ENCODE data around the gene MYO15A.

Gene MYO15A

DNA sequence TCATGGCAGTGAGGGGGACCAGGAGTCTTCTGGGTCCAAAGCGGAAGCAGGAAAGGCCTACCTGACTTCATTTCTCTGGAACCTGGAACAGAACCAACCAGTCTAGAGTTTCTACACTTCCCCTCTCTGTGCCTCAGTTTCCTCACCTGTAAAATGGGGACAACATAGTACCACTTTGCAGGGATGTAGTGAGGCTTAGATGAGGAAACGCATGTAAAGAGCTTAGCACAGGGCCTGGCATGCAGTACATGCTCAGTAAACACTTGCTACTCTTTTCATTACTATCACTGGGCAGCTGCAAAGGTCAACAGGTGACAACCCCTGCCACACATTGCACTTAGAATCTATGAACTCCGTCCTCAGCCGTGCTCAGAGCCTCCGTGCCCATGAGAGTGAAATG lies 24.2 kb downstream of the MYO15A start:
- Histone ChIP-seq H3K36me3 (ENCODE audit: control insufficient read depth in 2 of 2, insufficient read depth in 2 of 2, low read length in 2 of 2) (no peaks in the 10 kb centered on the region), H3K27ac (ENCODE audit: low read depth in 2 of 2, low read length in 2 of 2) (no peak overlapping the region), H3K4me3 (ENCODE audit: low read length in 2 of 2) (no peak overlapping the region), H3K9me3 (ENCODE audit: control insufficient read depth in 2 of 2, low read length in 2 of 2) (no peaks in the 10 kb centered on the region), H3K27me3 (ENCODE audit: control insufficient read depth in 2 of 2, insufficient read depth in 2 of 2, low read length in 2 of 2) (no peaks in the 10 kb centered on the region), H3K4me1 (ENCODE audit: control insufficient read depth in 2 of 2, insufficient read depth in 2 of 2, low read length in 2 of 2) (no peaks in the 10 kb centered on the region), H3K9ac (ENCODE audit: low read depth in 1 of 2, low read length in 2 of 2) (no peak overlapping the region)

DNA sequence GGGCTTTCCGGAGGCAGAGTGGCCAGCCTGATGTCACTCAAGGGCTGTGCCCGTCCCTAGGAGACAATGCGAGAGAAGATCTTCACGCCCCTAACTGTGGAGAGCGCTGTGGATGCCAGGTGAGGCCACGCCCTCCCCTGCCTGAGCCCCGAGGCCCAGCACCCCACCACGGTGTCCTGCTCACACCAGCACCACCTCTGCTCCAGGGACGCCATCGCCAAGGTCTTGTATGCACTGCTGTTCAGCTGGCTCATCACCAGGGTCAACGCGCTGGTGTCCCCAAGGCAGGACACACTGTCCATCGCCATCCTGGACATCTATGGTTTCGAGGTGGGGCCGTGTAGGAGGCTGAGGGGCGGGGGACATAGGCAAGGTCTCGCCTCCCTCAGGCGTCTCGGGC lies 27.8 kb downstream of the MYO15A start:
- H3K27ac ChIP-seq (ENCODE audit: low read depth in 2 of 2, low read length in 2 of 2), result no peak overlapping the region
- no peaks in the 10 kb centered on the region for H3K9me3 ChIP-seq (ENCODE audit: control insufficient read depth in 2 of 2, low read length in 2 of 2)
- no peaks in the 10 kb centered on the region for H3K27me3 ChIP-seq (ENCODE audit: control insufficient read depth in 2 of 2, insufficient read depth in 2 of 2, low read length in 2 of 2)
- no peaks in the 10 kb centered on the region for H3K4me1 ChIP-seq (ENCODE audit: control insufficient read depth in 2 of 2, insufficient read depth in 2 of 2, low read length in 2 of 2)
- H3K4me3 ChIP-seq (ENCODE audit: low read length in 2 of 2), result no peak overlapping the region
- no peaks in the 10 kb centered on the region for H3K36me3 ChIP-seq (ENCODE audit: control insufficient read depth in 2 of 2, insufficient read depth in 2 of 2, low read length in 2 of 2)
- H3K9ac ChIP-seq (ENCODE audit: low read depth in 1 of 2, low read length in 2 of 2), result no peak overlapping the region

DNA sequence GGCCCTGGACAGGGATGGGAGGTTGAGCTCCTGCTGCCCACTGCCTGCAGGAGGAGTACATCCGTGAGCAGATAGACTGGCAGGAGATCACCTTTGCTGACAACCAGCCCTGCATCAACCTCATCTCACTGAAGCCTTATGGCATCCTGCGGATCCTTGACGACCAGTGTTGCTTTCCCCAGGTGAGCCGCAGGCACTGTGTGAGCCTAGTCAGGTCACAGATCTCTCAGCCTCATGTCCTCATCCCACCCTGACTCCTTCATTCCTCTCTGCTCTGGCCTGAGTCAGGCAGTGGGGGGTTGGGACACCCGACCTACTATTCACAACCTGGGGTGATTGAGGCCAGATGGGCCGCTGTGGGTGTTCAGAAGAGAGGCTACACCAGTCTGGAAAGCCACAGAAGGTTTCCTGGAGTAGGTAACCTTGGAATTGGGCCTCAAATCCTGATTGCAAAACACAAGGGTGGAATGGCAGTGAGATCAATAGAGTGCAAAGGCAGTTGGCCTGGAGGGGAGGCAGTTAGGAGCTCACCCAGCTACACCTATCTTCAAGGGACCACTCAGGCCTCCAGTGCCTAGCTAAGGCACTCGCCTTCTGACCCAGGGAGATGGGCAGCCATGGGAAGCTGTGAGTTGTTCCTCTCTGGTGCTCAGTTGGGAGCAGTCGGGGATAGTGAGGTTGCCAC lies 29.7 kb downstream of the MYO15A start:
- no peak overlapping the region for H3K27ac ChIP-seq (ENCODE audit: low read depth in 2 of 2, low read length in 2 of 2)
- H3K36me3 ChIP-seq (ENCODE audit: control insufficient read depth in 2 of 2, insufficient read depth in 2 of 2, low read length in 2 of 2), result no peaks in the 10 kb centered on the region
- H3K27me3 ChIP-seq (ENCODE audit: control insufficient read depth in 2 of 2, insufficient read depth in 2 of 2, low read length in 2 of 2), result peaks cover 0 to 4% of the 10 kb centered on the region in 2 donors
- H3K4me1 ChIP-seq (ENCODE audit: control insufficient read depth in 2 of 2, insufficient read depth in 2 of 2, low read length in 2 of 2), result no peaks in the 10 kb centered on the region
- H3K9ac ChIP-seq (ENCODE audit: low read depth in 1 of 2, low read length in 2 of 2), result no peak overlapping the region
- H3K9me3 ChIP-seq (ENCODE audit: control insufficient read depth in 2 of 2, low read length in 2 of 2), result no peaks in the 10 kb centered on the region
- no peak overlapping the region for H3K4me3 ChIP-seq (ENCODE audit: low read length in 2 of 2)

DNA sequence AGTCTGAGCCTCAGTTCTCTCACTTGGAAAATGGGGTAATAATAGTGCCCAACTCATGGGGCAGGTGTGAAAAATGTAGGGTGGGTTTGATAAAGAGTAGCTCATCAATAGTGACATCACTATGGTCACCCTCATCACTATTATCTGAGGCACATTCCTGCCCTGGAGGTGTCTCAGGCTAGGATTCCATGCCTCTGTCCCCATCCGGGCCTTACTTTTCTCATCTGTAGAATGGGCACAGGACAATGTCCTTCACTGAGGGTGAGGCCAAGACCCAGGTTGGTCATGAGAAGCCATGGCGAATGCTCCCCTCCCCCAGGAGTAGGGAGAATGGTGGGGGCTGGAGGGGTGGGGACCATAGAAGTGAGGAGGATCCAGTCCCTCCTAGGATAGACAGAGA lies 30.5 kb downstream of the MYO15A start:
- Histone ChIP-seq H3K9ac (ENCODE audit: low read depth in 1 of 2, low read length in 2 of 2) (no peak overlapping the region), H3K27me3 (ENCODE audit: control insufficient read depth in 2 of 2, insufficient read depth in 2 of 2, low read length in 2 of 2) (peaks cover 0 to 4% of the 10 kb centered on the region in 2 donors), H3K27ac (ENCODE audit: low read depth in 2 of 2, low read length in 2 of 2) (no peak overlapping the region), H3K4me3 (ENCODE audit: low read length in 2 of 2) (no peak overlapping the region), H3K36me3 (ENCODE audit: control insufficient read depth in 2 of 2, insufficient read depth in 2 of 2, low read length in 2 of 2) (no peaks in the 10 kb centered on the region), H3K9me3 (ENCODE audit: control insufficient read depth in 2 of 2, low read length in 2 of 2) (no peaks in the 10 kb centered on the region), H3K4me1 (ENCODE audit: control insufficient read depth in 2 of 2, insufficient read depth in 2 of 2, low read length in 2 of 2) (no peaks in the 10 kb centered on the region)

DNA sequence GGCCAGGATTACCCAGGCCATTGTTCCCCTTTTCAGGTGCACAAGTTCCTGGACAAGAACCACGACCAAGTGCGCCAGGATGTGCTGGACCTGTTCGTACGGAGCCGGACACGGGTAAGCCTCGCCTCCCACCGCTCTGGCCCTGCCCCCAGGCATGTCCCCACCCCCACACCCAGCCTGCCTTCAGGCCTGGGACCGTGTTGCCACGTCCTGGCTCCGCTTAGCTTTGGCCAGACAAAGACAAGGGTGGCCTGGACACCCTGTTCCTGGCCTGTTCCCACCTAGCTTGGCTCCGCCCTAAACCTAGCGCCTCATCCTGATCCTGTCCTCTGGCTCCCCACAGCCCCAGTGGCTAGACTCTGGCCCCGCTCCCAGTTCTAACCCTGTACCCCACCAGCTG lies 30.9 kb downstream of the MYO15A start:
- Histone ChIP-seq H3K27me3 (ENCODE audit: control insufficient read depth in 2 of 2, insufficient read depth in 2 of 2, low read length in 2 of 2) (peaks cover 0 to 4% of the 10 kb centered on the region in 2 donors), H3K4me3 (ENCODE audit: low read length in 2 of 2) (no peak overlapping the region), H3K9ac (ENCODE audit: low read depth in 1 of 2, low read length in 2 of 2) (no peak overlapping the region), H3K36me3 (ENCODE audit: control insufficient read depth in 2 of 2, insufficient read depth in 2 of 2, low read length in 2 of 2) (no peaks in the 10 kb centered on the region), H3K27ac (ENCODE audit: low read depth in 2 of 2, low read length in 2 of 2) (no peak overlapping the region), H3K4me1 (ENCODE audit: control insufficient read depth in 2 of 2, insufficient read depth in 2 of 2, low read length in 2 of 2) (no peaks in the 10 kb centered on the region), H3K9me3 (ENCODE audit: control insufficient read depth in 2 of 2, low read length in 2 of 2) (no peaks in the 10 kb centered on the region)

DNA sequence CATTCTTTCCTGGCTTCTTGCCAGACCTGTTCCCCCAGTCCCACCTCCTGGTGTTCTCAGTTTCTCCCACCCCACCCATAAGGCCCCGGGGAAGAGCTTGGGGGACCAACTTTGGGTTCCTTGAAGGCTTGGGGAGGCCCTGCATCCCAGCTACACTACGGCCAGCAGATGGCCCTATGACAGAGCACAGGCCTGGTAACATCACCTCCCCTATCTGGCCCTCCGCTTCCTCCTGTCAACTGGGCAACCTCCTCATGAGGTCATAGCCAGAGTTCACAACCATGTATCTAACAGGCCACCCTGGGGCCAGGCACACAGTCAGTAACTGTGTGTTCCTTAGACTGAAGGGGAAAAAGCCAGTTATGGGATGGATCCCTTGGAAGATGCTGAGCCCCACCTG lies 31.4 kb downstream of the MYO15A start:
- H3K9ac ChIP-seq (ENCODE audit: low read depth in 1 of 2, low read length in 2 of 2), result no peak overlapping the region
- peaks cover 0 to 4% of the 10 kb centered on the region in 2 donors for H3K27me3 ChIP-seq (ENCODE audit: control insufficient read depth in 2 of 2, insufficient read depth in 2 of 2, low read length in 2 of 2)
- no peaks in the 10 kb centered on the region for H3K4me1 ChIP-seq (ENCODE audit: control insufficient read depth in 2 of 2, insufficient read depth in 2 of 2, low read length in 2 of 2)
- H3K9me3 ChIP-seq (ENCODE audit: control insufficient read depth in 2 of 2, low read length in 2 of 2), result no peaks in the 10 kb centered on the region
- no peaks in the 10 kb centered on the region for H3K36me3 ChIP-seq (ENCODE audit: control insufficient read depth in 2 of 2, insufficient read depth in 2 of 2, low read length in 2 of 2)
- H3K4me3 ChIP-seq (ENCODE audit: low read length in 2 of 2), result no peak overlapping the region
- H3K27ac ChIP-seq (ENCODE audit: low read depth in 2 of 2, low read length in 2 of 2), result no peak overlapping the region

DNA sequence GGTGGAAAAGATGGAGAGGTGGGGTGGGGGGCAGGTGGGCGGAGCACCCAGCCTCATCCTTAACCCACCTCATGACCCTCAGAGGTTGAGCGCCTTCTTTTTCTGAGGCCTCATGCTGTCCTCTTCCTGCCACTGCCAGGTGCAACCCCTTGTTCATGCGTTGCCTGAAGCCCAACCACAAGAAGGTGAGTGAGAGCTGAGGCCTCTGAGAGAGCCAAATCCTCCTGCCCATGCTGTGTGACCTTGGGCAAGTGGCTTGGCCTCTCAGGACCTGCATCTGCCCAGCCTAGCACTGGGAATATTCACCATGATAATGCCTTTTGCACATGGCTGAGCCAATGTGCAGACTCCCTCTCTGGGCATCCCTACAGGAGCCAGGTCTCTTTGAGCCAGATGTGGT lies 32.1 kb downstream of the MYO15A start:
- Histone ChIP-seq H3K36me3 (ENCODE audit: control insufficient read depth in 2 of 2, insufficient read depth in 2 of 2, low read length in 2 of 2) (no peaks in the 10 kb centered on the region), H3K4me1 (ENCODE audit: control insufficient read depth in 2 of 2, insufficient read depth in 2 of 2, low read length in 2 of 2) (no peaks in the 10 kb centered on the region), H3K9ac (ENCODE audit: low read depth in 1 of 2, low read length in 2 of 2) (no peak overlapping the region), H3K9me3 (ENCODE audit: control insufficient read depth in 2 of 2, low read length in 2 of 2) (no peaks in the 10 kb centered on the region), H3K4me3 (ENCODE audit: low read length in 2 of 2) (no peak overlapping the region), H3K27me3 (ENCODE audit: control insufficient read depth in 2 of 2, insufficient read depth in 2 of 2, low read length in 2 of 2) (peaks cover 0 to 4% of the 10 kb centered on the region in 2 donors), H3K27ac (ENCODE audit: low read depth in 2 of 2, low read length in 2 of 2) (no peak overlapping the region)

DNA sequence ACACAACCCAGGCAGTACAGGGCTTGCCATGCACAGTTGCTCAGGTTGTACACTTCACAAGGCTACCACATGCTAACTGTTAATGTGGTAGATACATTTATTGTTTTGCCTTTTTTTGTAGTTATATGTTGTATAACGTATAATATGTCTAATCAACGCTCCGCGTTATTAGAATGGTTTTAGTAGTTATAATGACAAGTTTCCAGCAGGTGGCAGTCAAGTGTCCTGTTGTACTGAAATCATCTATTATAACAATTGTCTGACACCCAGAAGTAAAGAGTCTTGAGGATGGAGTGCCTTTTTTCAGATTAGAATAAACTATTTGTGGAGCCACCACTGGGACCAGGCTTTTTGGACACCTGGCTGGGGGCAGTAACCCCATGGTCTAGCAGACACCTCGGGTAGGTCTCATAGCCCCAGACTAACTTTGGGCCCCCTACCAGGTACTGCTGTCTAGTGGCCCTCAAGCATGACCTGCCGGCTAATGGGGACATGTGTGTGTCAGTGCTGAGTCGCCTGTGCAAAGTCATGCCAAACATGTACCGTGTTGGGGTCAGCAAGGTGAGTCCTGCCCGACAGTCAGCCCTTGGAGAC lies 32.8 kb downstream of the MYO15A start:
- peaks cover 0 to 4% of the 10 kb centered on the region in 2 donors for H3K27me3 ChIP-seq (ENCODE audit: control insufficient read depth in 2 of 2, insufficient read depth in 2 of 2, low read length in 2 of 2)
- no peak overlapping the region for H3K4me3 ChIP-seq (ENCODE audit: low read length in 2 of 2)
- no peaks in the 10 kb centered on the region for H3K9me3 ChIP-seq (ENCODE audit: control insufficient read depth in 2 of 2, low read length in 2 of 2)
- H3K27ac ChIP-seq (ENCODE audit: low read depth in 2 of 2, low read length in 2 of 2), result no peak overlapping the region
- no peaks in the 10 kb centered on the region for H3K36me3 ChIP-seq (ENCODE audit: control insufficient read depth in 2 of 2, insufficient read depth in 2 of 2, low read length in 2 of 2)
- no peaks in the 10 kb centered on the region for H3K4me1 ChIP-seq (ENCODE audit: control insufficient read depth in 2 of 2, insufficient read depth in 2 of 2, low read length in 2 of 2)
- no peak overlapping the region for H3K9ac ChIP-seq (ENCODE audit: low read depth in 1 of 2, low read length in 2 of 2)

DNA sequence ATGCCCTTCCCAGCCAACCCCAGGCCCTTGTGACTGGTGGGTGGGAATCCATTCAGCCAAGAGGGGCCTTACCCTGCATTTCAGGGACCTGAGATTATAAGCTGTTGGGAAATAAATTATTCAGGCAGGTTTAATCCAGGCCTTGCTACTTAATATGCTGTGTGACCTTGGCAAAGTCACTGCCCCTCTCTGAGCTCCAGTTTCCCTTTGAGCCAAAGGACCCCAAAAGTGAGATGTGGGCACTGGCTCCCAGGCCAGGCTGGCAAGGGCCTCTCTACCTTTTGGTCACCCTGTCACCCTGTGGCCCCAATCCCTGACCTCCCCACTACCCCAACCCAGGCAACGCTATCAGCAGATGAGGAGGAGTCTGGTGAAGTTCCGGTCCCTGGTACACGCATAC lies 33.9 kb downstream of the MYO15A start:
- no peak overlapping the region for H3K27ac ChIP-seq (ENCODE audit: low read depth in 2 of 2, low read length in 2 of 2)
- no peaks in the 10 kb centered on the region for H3K9me3 ChIP-seq (ENCODE audit: control insufficient read depth in 2 of 2, low read length in 2 of 2)
- no peaks in the 10 kb centered on the region for H3K36me3 ChIP-seq (ENCODE audit: control insufficient read depth in 2 of 2, insufficient read depth in 2 of 2, low read length in 2 of 2)
- H3K4me1 ChIP-seq (ENCODE audit: control insufficient read depth in 2 of 2, insufficient read depth in 2 of 2, low read length in 2 of 2), result no peaks in the 10 kb centered on the region
- H3K4me3 ChIP-seq (ENCODE audit: low read length in 2 of 2), result no peak overlapping the region
- H3K9ac ChIP-seq (ENCODE audit: low read depth in 1 of 2, low read length in 2 of 2), result no peak overlapping the region
- peaks cover 0 to 4% of the 10 kb centered on the region in 2 donors for H3K27me3 ChIP-seq (ENCODE audit: control insufficient read depth in 2 of 2, insufficient read depth in 2 of 2, low read length in 2 of 2)

DNA sequence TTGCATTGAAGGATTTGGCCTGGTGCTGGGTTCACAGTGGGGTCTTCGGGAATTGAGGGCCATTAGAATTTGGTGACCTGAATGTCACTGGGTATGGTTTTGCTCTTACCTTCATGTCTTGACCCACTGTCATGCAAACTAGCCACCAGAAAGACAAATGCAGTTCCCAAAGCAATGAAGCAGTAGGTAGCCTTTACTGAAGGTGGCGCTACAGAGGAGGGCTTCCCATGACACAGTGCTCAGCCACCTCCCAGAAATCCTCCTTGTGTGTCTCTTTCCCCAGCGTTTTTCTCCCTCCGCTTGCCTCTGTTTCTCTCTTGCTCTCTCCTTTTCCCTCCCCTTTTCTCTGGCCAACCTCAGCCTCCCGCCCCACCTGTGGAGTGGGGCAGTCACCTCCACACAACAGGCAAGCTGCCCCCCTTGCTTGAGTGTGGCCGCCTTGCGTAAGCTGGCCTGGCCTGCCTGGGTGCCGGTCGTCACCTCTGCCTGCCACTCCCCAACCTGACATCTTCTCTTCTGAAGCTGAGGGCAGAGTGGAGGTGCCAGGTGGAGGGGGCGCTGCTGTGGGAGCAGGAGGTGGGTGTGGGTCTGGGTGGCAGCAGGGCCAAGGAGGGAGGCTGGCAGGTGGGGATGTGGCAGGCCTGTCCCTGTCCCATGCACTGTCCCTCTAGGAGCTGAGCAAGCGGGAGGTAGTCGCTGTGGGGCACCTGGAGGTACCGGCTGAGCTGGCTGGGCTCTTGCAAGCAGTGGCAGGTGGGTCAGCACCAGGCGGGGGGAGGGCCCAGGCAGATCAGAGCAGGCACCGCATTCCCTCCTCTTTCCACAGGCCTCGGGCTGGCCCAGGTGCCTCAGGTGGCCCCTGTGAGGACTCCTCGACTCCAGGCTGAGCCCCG lies 34.7 kb downstream of the MYO15A start:
- Histone ChIP-seq H3K9ac (ENCODE audit: low read depth in 1 of 2, low read length in 2 of 2) (no peak overlapping the region), H3K4me1 (ENCODE audit: control insufficient read depth in 2 of 2, insufficient read depth in 2 of 2, low read length in 2 of 2) (no peaks in the 10 kb centered on the region), H3K27me3 (ENCODE audit: control insufficient read depth in 2 of 2, insufficient read depth in 2 of 2, low read length in 2 of 2) (peaks cover 0 to 4% of the 10 kb centered on the region in 2 donors), H3K9me3 (ENCODE audit: control insufficient read depth in 2 of 2, low read length in 2 of 2) (no peaks in the 10 kb centered on the region), H3K27ac (ENCODE audit: low read depth in 2 of 2, low read length in 2 of 2) (no peak overlapping the region), H3K36me3 (ENCODE audit: control insufficient read depth in 2 of 2, insufficient read depth in 2 of 2, low read length in 2 of 2) (no peaks in the 10 kb centered on the region), H3K4me3 (ENCODE audit: low read length in 2 of 2) (no peak overlapping the region)

Measured in mucosa of rectum (tissue), 2 donors.